HFF-Myc (cell line): ENCODE measurements around the gene PTPRM.

Source experiments
- DNase-seq: peaks from one replicate; pipeline ENCODE4 v3.0.0-alpha.2; 2011; ENCODE audit warnings: low read depth; ENCODE audit errors: extremely low read depth
- H3K4me3 ChIP-seq: replicated peaks from 2 replicates; pipeline ENCODE4 v1.5.1; 2011; ENCODE audit warnings: low read depth, mild to moderate bottlenecking, control low read depth, low read length
- TF ChIP-seq, protein P1 (sequence below): IDR thresholded peaks from 2 replicates; pipeline ENCODE4 v1.5.1; 2012; ENCODE audit warnings: mild to moderate bottlenecking, low read depth, low read length, control low read depth; ENCODE audit errors: missing control alignments

PTPRM gene

DNA sequence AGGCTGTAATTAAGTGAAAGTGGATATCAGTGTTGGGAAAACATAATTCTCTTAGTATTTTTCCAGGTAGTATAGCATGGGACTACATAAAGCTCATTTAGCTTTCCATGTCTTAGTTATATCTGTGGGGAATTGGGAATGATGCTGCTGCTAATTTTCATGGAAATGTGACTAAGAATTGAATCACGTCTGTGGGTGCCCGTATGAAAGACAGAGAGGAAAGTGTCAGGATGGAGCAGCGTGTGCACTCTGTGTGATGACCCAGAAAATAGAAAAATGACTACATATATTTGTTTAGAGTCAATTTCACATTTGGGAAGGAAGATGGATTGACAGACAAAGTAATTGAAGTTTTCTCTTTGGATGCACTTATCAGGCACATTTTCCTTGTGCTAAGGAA is 212.1 kb downstream of the PTPRM start:
- DNase-seq: no peak
- TF ChIP-seq, protein P1, sequence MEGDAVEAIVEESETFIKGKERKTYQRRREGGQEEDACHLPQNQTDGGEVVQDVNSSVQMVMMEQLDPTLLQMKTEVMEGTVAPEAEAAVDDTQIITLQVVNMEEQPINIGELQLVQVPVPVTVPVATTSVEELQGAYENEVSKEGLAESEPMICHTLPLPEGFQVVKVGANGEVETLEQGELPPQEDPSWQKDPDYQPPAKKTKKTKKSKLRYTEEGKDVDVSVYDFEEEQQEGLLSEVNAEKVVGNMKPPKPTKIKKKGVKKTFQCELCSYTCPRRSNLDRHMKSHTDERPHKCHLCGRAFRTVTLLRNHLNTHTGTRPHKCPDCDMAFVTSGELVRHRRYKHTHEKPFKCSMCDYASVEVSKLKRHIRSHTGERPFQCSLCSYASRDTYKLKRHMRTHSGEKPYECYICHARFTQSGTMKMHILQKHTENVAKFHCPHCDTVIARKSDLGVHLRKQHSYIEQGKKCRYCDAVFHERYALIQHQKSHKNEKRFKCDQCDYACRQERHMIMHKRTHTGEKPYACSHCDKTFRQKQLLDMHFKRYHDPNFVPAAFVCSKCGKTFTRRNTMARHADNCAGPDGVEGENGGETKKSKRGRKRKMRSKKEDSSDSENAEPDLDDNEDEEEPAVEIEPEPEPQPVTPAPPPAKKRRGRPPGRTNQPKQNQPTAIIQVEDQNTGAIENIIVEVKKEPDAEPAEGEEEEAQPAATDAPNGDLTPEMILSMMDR: no peak
- no peak overlapping the region for H3K4me3 ChIP-seq

DNA sequence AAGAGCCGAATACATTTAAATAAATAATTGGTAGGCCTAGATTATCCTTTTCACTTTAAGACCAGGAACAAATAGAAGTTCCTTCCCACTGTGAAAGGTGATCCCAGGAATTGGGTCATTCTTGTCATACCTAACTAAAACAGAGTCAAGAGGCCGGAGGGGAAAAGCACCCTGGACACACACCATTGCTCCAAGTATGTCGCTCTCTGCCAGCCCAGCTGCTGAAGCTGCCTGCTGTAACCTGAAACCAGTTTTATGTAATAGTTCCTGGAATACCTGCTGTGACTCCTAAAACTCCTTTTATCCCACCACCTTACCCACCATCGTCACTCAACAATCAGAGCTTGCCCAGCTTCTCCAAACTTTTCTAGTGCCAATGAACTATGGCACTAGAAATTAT is 217.1 kb downstream of the PTPRM start:
- no peak for DNase-seq
- H3K4me3 ChIP-seq: no peak overlapping the region
- TF ChIP-seq, protein P1: no peak

DNA sequence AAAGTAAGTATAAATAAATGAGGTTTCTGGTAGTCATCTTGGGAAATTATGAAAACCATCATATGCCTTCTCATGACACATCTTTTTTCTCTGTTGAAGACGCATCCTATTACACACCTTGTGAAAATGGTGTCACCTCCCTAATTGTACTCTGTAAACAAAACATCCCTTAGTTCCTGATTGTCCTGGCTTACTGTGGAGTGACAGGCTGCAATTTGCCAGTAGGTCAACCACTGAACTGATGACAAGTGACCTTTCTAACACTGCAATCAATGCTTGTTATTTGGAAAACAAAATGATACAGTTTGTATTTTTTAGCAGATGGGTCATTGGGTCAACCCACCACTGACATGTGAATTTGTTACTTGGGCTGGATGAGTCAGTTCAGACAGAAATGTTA is 219.5 kb downstream of the PTPRM start:
- TF ChIP-seq, protein P1: no peak
- no peak for DNase-seq

DNA sequence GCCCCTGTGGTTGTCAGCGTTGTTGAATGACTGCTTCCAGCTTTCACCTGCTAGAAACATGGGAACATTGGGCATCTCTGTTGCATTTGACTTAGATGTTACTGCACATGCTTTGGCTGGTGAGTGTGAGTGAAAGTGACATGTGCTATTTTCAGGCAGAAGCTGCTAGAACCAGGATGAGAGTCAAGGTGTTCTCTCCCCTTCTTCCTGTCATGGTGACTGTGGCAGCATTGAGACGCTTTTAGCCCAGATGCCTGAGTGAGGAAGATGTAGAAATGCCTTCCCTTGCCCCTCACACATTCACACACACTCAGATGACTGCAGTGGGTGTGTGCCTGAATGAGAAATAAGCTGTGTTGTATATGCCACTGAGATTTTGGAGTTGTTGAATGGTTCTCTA is 220.2 kb downstream of the PTPRM start:
- H3K4me3 ChIP-seq: no peak overlapping the region
- no peak for DNase-seq
- TF ChIP-seq, protein P1: no peak

More for the DNA sequence above, 219.5 kb downstream of the PTPRM start:
- no peak overlapping the region for H3K4me3 ChIP-seq

DNA sequence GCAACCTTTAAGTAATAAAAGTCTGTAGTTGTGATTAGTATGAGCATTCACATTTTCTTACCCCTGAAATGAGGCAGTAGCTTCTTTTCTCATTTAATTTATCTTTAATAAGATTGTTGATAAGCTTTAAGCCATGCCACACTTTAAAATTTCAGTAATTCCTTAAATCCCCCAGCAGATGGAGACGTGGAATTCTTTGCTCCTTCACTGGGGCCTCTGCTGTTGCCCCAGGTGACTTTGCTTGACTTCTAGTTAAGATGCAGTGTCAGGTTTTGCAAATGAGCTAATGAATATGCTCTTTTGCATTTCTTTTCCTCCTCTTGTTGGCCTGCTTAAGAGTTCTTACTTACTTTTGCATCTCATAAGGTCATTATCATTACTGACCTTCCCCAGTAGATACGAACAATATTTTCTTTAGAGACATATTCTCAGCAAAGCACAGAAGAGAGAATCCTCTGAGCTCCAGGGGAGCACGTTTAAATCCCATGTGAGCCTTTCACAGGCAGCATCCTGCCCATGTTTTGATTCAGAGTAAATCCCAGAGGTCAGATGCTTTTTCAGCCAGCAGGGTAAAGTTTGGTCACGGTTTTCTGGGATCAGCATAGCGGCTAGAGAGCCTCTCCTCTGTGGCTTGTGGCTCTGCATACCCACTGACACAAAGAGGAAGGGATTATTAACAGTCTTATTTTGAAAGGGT is 222.9 kb downstream of the PTPRM start:
- TF ChIP-seq, protein P1: peak; percentile 44
- DNase-seq: no peak
- H3K4me3 ChIP-seq: no peak overlapping the region

DNA sequence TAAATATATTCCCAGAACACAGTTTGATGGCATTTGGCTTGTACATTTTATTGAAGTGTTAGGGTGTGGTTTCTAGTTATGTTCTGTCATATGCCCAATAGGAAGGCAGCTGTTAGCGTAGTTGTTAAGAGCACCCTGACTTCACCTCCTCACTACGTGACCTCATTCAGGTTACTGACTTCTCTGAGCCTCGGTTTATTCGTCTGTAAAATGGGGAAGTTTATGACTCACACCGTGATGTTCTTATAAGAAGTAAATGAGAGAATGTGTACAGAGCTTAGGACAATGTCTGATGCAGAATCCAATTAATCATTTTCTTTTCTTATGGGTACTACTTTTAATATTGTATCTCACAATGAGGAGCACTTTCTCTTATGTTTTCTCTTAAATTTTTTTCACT is 226.0 kb downstream of the PTPRM start:
- DNase-seq: no peak
- TF ChIP-seq, protein P1: no peak
- H3K4me3 ChIP-seq: no peak overlapping the region
